Stimulated activated CD8-positive, alpha-beta memory T cell treated with anti-CD3 and anti-CD28 coated beads, Interleukin-4, amount 100 ng/mL, for 4 hours (primary cell): ENCODE data around the gene PSMG3.

Experiments
- DNase-seq, 2 donors: peaks; one replicate each; pipeline ENCODE4 v3.0.0-alpha.2; 2020; ENCODE audit warnings: low read depth in 2 of 2, low spot score in 1 of 2

The PSMG3 gene

GRCh38 chr7:1545417-1546246, 24.2 kb downstream of the PSMG3 start:
- no peak for DNase-seq

GRCh38 chr7:1544896-1545416, 24.9 kb downstream of the PSMG3 start:
- no peak for DNase-seq

- DNase-seq, result no peak
Observed at GRCh38 chr7:1544178-1544895, 25.5 kb downstream of the PSMG3 start.

- DNase-seq, result no peak
Observed at GRCh38 chr7:1543826-1544177, 26.0 kb downstream of the PSMG3 start.

- no peak for DNase-seq
Observed at GRCh38 chr7:1542841-1543747, 26.7 kb downstream of the PSMG3 start.

GRCh38 chr7:1542329-1542728, 27.5 kb downstream of the PSMG3 start:
- no peak for DNase-seq

- no peak for DNase-seq
Observed at GRCh38 chr7:1541431-1542162, 28.2 kb downstream of the PSMG3 start.

GRCh38 chr7:1540776-1541271, 29.0 kb downstream of the PSMG3 start:
- DNase-seq, result no peak

- no peak for DNase-seq
Observed at GRCh38 chr7:1539882-1540775, 29.7 kb downstream of the PSMG3 start.

- DNase-seq, result no peak
Observed at GRCh38 chr7:1539181-1539881, 30.5 kb downstream of the PSMG3 start.

- DNase-seq, result no peak
Observed at GRCh38 chr7:1538544-1539180, 31.2 kb downstream of the PSMG3 start.

GRCh38 chr7:1537535-1538412, 32.1 kb downstream of the PSMG3 start:
- DNase-seq, result no peak

GRCh38 chr7:1536743-1537534, 32.9 kb downstream of the PSMG3 start:
- no peak for DNase-seq

- DNase-seq, result no peak
Observed at GRCh38 chr7:1536455-1536742, 33.4 kb downstream of the PSMG3 start.

- DNase-seq, result no peak
Observed at GRCh38 chr7:1535701-1536454, 34.0 kb downstream of the PSMG3 start.

- no peak for DNase-seq
Observed at GRCh38 chr7:1535100-1535458, 34.8 kb downstream of the PSMG3 start.
